Measurements from ENCODE around the gene CCDC40.

Gene CCDC40

GRCh38 chr17:80133626-80133970 lies 97.2 kb downstream of the CCDC40 start:
- Mint-ChIP-seq H3K9me3 (no peaks in the 10 kb centered on the region), H3K27me3 (no peaks in the 10 kb centered on the region), H3K27ac (no peak overlapping the region), H3K36me3 (peaks cover 7% of the 10 kb centered on the region), H3K4me1 (no peaks in the 10 kb centered on the region), H3K4me3 (no peak overlapping the region)

DNA sequence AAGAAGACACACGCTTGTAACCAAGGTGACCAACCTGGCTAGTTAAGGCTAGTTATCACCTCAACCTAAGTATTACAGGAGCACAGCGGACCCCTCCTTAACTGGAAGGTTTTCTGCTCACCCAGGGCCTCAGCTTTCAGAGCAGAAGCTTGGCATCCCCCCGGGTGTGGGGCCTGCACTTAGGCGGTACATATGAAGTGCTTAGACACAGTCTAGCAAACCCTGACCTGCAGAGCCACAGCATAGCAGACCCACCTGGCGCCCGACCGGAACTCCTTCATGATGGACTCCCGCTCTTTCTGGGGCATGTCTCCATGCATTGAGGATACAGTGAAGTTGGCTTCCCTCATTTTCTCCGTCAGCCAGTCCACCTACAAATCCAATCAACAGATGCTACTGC lies 100.7 kb downstream of the CCDC40 start:
- H3K9me3 Mint-ChIP-seq = no peaks in the 10 kb centered on the region
- peaks cover 22% of the 10 kb centered on the region for H3K36me3 Mint-ChIP-seq
- no peaks in the 10 kb centered on the region for H3K27me3 Mint-ChIP-seq
- H3K4me3 Mint-ChIP-seq = no peak overlapping the region
- H3K4me1 Mint-ChIP-seq = no peaks in the 10 kb centered on the region
- no peak overlapping the region for H3K27ac Mint-ChIP-seq

DNA sequence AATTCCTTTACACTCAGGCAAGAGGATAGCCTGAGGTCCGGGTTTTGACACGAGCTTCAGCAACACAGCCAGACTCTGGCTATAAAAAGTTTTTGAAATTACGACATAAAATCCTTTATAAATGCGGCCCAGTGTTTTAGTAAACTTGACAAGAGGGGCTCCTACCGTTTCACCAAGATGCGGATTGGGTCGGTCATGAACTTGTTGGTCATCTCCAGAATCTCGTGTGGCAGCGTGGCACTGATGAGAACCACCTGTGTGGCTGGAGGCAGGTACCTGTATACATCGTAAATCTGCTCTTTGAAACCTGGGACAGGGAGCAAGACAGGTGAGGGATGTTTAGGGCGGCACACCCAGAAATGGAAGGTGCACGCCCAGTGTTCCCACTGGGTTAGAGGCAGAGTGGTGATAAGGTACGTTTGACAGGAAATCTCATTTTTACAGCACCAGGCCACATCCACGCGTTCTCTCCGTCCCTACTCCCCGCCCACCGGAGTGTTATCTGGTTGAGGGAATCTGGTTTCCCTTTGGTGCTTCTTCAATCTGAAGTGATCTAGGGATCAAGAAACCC lies 102.5 kb downstream of the CCDC40 start:
- H3K36me3 Mint-ChIP-seq = peaks cover 22% of the 10 kb centered on the region
- H3K4me3 Mint-ChIP-seq = no peak overlapping the region

GRCh38 chr17:80141463-80142165 lies 105.2 kb downstream of the CCDC40 start:
- Mint-ChIP-seq H3K4me1 (peaks cover 20% of the 10 kb centered on the region), H3K27ac (peak overlapping the region; percentile 12), H3K9me3 (no peaks in the 10 kb centered on the region), H3K4me3 (no peak overlapping the region), H3K27me3 (no peaks in the 10 kb centered on the region), H3K36me3 (peaks cover 28% of the 10 kb centered on the region)

More for the DNA sequence above, 102.5 kb downstream of the CCDC40 start:
- Mint-ChIP-seq H3K27ac (no peak overlapping the region), H3K9me3 (no peaks in the 10 kb centered on the region), H3K27me3 (no peaks in the 10 kb centered on the region), H3K4me1 (no peaks in the 10 kb centered on the region)

DNA sequence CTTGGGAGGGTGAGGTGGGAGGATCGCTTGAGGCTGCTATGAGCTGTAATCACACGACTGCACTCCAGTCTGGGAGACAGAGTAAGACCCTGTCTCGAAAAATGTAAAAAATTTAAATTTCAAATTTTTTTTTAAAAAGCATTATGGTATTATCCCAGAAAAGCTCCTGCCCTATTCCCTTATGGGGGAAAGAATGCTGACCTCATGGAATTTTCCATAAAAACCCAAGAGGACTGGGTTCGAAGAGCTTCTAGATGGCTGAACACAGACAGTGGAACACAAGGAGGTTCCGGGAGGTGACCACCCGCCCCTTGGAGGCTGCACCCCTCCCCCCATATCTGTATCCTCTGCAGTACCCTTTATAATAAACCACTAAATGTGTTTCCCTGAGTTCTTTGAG lies 106.5 kb downstream of the CCDC40 start:
- H3K4me1 Mint-ChIP-seq = peaks cover 25% of the 10 kb centered on the region
- H3K27ac Mint-ChIP-seq = no peak overlapping the region
- H3K4me3 Mint-ChIP-seq = no peak overlapping the region
- no peaks in the 10 kb centered on the region for H3K9me3 Mint-ChIP-seq
- H3K36me3 Mint-ChIP-seq = peaks cover 30% of the 10 kb centered on the region
- H3K27me3 Mint-ChIP-seq = no peaks in the 10 kb centered on the region

- H3K9me3 Mint-ChIP-seq = no peaks in the 10 kb centered on the region
- no peaks in the 10 kb centered on the region for H3K27me3 Mint-ChIP-seq
- peak overlapping the region; percentile 88 for H3K27ac Mint-ChIP-seq
- H3K4me3 Mint-ChIP-seq = peak overlapping the region; percentile 98
- peaks cover 15% of the 10 kb centered on the region for H3K36me3 Mint-ChIP-seq
- peaks cover 29% of the 10 kb centered on the region for H3K4me1 Mint-ChIP-seq
Observed at GRCh38 chr17:80145076-80146075, 108.9 kb downstream of the CCDC40 start.

DNA sequence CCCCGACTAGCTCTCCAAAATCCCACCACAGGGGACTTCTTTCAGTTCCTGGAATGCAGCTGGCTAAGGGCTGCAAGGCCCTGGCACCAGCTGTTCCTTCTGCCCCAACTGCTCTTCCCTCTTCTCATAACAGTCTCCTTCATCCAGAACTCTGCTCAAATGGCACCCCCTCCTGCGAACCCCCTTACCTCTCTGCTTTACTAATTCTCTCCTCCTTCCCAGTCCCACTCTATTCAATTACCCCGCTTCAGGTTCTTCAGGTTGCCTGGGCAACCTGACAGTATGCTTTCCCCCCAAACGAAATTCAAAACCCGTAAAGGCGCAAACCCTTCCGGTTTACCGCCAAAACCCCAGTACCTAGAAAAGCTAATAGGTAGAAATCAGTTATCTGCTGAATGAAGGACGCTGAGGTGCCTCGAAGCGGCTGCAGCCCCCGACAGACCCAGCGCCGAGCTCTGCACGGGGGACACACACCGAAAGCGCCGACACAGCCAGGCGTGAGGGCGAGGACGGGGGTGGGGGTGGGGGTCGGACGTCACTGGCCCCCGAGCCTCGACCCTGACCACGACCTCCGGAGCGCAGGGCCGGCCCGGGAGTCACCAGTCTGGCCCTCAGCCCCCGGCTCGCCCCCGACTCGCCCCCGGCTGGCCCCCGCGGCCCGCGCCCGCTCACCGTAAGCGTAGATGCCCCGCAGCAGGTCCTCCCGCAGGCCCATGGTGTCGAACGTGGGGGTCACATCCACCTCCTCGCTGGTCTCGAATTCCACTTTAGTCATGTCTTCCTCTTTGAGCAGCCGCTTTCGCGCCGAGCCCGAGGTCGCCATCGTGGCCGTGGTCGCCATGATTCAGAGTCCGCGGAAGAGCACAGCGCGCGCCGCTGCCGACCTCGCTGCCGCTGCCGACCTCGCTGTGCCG lies 109.9 kb downstream of the CCDC40 start:
- Mint-ChIP-seq H3K27me3 (no peaks in the 10 kb centered on the region), H3K9me3 (no peaks in the 10 kb centered on the region), H3K4me3 (peak overlapping the region; percentile 98), H3K27ac (peak overlapping the region; percentile 88), H3K36me3 (peaks cover 11% of the 10 kb centered on the region), H3K4me1 (peaks cover 29% of the 10 kb centered on the region)

DNA sequence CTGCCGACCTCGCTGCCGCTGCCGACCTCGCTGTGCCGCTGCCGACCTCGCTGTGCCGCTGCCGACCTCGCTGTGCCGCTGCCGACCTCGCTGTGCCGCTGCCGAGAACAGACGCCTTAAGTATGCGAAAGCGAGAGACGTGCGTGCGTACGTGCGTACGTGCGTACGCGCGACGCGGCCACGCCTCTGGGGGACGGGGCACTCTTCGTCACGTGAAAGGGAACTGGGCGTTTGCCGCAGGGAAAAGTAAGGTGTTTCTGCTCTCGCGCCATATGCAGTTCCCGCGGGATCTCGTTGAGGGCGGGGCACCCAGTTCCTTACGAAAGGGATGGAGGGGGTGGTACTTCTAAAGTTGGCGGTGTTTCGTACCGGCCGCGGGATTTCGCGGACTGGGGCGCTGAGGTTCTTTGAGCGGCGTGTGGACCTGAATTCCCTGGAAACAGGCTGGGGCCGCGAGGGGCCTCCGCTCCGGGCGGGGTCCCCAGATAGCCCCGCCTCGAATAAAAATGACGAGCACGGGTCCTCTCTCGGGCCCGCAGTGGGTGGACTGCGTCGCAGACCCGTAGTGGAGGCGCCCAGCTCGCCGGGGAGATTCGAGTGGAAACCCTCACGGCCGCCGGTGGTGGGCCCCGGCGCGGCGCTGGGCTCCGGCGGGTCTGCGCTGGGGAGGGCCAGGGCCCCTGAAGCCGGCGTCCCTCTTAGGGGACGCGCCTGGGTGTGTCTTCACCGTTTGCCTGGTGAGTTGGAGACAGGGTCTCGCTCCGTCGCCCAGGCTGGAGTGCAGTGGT lies 110.8 kb downstream of the CCDC40 start, which contains the start of gene EIF4A3:
Gene EIF4A3, minus strand, starts transcription at position 94 of the 788 bp plus-strand sequence. CDS start 167 bp downstream, outside the sequence.
- no peaks in the 10 kb centered on the region for H3K27me3 Mint-ChIP-seq
- H3K36me3 Mint-ChIP-seq = peaks cover 11% of the 10 kb centered on the region
- H3K4me1 Mint-ChIP-seq = peaks cover 34% of the 10 kb centered on the region
- H3K9me3 Mint-ChIP-seq = no peaks in the 10 kb centered on the region
- peak within 1 kb of the TSS; percentile 98 for H3K4me3 Mint-ChIP-seq
- peak within 1 kb of the TSS; percentile 98 for H3K27ac Mint-ChIP-seq
